RWPE1 (cell line): ENCODE measurements around the gene CREB3L2.

Experiments
- CTCF ChIA-PET: fragments of 350-600 bp; sonication (Branson Sonifier 250); formaldehyde crosslinking; extraction: SDS; loops from one replicate; lab custom pipeline; 2021; lab: Yijun Ruan, JAX
- POLR2A ChIA-PET: fragments of 400-600 bp; formaldehyde crosslinking; extraction: SDS; loops from one replicate; lab custom pipeline; 2020; ENCODE audit warnings: antibody characterized with exemption; ENCODE audit not compliant: low non-redundant PET; lab: Yijun Ruan, JAX
- DNase-seq: peaks from one replicate; pipeline ENCODE4 v3.0.0; 2012; ENCODE audit warnings: low spot score
- H3K27ac ChIP-seq: fragments of 450-650 bp; 2 replicates; pipeline ENCODE4 v1.5.1; 2017
- TF ChIP-seq, protein P1 (sequence below): fragments of 450-650 bp; conservative IDR thresholded peaks from 2 replicates; pipeline ENCODE4 v1.5.1; 2017; ENCODE audit warnings: low read depth, mild to moderate bottlenecking

CREB3L2 gene

DNA sequence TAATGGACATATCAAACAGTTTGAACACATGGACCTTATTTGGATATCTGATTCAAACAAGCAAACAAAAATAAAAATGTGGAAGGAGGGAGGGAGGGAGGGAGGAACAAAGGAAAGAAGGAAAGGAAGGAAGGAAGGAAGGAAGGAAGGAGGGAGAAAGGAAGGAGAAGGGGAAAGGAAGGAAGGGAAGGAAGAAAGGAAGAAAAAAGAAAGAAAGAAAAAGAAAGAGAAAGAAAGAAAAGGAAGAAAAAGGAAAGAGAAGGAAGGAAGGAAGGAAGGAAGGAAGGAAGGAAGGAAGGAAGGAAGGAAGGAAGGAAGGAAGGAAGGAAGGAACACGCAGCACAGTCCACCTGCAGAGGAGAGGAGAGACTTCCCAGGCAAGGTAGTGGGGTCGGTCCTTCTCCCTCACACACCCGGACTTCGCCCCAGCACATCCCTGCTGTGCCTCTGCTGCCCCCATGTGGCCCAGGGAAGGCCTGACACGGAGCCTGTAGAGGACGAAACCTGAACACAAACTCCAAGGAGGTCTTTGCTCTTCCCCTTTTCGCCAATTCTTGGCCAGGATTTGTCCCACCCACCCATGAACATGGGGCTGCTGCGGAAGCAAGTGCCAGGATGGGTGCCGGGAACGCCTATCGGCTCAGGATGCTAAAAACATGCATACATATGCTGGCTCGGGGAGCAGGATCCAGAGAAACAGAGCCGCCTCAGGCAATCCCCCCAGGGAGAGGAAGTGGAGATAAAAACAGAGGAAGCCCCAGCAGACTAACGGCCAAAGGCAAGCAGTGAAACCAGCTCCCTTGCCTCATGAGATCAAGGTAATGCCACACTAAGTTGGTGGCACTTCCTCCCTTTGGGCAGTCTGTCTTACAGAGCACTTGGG lies 102.8 kb downstream of the CREB3L2 start:
- POLR2A ChIA-PET: no interaction called here
- DNase-seq: peak; percentile 56
- TF ChIP-seq, protein P1, sequence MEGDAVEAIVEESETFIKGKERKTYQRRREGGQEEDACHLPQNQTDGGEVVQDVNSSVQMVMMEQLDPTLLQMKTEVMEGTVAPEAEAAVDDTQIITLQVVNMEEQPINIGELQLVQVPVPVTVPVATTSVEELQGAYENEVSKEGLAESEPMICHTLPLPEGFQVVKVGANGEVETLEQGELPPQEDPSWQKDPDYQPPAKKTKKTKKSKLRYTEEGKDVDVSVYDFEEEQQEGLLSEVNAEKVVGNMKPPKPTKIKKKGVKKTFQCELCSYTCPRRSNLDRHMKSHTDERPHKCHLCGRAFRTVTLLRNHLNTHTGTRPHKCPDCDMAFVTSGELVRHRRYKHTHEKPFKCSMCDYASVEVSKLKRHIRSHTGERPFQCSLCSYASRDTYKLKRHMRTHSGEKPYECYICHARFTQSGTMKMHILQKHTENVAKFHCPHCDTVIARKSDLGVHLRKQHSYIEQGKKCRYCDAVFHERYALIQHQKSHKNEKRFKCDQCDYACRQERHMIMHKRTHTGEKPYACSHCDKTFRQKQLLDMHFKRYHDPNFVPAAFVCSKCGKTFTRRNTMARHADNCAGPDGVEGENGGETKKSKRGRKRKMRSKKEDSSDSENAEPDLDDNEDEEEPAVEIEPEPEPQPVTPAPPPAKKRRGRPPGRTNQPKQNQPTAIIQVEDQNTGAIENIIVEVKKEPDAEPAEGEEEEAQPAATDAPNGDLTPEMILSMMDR: peak; percentile 97
- H3K27ac ChIP-seq: peak overlapping the region; percentile 7; the same call in 1 of the 2 replicates
- CTCF ChIA-PET: no interaction called here

DNA sequence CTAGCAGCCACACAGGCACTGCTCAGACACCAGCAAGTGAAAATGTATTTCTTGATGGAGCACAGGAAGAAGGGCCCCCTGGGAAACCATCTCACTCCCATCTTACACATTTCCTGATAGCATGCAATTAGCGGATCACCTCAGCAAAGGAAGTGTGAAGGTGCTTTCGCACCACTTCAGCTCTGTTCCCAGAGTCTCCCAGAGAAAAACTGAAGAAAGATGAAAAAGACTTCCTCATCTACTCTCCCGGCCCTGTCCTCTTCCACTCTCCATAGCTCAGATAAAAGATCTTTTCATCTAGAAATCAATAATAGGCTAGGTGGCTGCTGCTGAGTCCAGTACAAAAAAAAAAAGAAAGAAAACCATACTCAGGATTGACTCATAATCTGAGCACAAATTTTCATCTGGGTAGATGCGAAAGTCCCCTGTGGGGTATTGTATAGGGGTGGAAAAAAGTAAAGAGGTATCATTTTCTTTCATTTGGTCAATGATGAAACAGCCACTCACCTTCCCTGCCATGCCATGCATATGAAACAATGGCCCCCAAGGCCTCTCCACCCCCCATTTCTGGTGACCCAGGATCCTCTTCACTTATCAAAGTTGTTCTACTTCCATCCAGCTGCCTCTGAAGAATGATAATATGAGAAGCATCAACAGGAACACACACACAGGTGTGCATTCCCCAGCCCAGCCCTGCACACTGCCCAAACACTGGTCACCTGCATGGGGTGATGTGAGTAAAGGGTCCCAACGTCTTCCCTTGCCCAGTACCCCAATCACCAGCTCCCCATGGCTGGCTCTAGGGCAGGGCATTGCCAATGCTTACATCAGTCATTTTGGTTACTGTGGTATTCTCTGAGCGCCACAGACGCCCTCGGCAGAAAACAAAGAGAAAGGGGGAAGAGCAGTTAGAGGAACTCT lies 106.3 kb downstream of the CREB3L2 start:
- H3K27ac ChIP-seq: no peak overlapping the region
- POLR2A ChIA-PET: no interaction called here
- TF ChIP-seq, protein P1: no peak
- DNase-seq: no peak
- CTCF ChIA-PET: interaction anchor here (0.6 to 1.0 kb wide), 2 partner anchors 35 to 113 kb away, joined by 3 read pairs; no protein-coding TSS in a partner anchor

DNA sequence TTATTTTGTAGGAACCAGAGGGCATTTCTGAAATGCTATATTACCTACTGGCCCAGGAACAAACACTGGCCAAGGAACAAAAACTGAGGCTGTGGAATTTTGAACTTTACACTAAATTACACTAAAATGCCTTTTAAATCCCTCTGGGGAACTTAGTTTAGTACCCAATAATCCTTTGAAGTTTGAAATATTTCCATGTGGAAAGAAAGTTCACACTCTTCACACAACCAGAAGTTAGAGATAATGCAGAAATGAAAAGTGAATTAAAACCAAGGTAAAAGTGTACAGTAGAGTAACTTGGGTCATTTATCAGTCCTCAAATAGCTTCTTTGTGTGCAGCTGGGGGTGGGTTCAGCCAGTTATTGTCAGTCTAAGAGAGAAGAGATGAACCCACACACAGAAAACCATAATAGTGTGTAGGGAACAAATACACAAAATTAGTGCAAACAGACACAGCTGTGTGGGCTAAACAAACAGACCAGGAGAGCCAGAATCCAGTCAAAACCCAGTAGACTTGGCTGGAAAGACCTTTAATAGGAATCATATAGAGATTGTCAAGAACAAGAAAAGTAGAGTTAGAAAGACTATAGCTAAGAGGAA lies 108.6 kb downstream of the CREB3L2 start:
- CTCF ChIA-PET: interaction anchor here (1.1 kb wide), 1 partner anchor 109 kb away, joined by 3 read pairs; the partner anchor contains the start of gene CREB3L2

DNA sequence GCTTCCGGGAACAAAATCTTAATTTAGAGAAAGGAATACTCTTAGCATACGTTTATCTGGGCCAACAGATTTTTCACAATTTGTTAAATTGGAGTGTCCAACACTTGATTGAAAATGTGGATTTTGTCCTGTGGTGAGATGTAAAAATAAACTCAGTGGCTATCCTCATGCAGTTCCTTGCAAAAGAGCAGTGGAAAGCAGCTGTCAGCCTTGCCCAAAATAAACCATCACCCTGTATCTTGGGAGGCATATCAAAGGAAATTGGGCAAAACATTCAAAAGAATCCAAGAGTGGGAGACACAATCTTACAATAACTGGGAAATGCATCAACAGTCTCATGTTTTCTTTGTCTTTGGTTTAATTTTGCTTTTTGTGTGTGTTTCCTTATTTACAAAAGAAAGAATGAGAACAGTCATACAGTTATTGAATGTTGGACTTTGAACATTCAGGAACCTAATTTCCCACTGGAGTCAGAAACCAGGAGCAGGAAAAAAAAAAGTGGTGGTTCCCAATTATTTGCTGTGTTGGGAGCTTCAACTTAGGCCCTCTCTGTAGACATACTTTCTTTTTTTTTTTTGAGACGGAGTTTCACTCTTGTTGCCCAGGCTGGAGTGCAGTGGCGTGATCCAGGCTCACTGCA lies 110.8 kb downstream of the CREB3L2 start:
- TF ChIP-seq, protein P1: no peak
- ChIA-PET CTCF (no interaction called here), POLR2A (no interaction called here)
- DNase-seq: no peak
- no peak overlapping the region for H3K27ac ChIP-seq

More for the DNA sequence above, 108.6 kb downstream of the CREB3L2 start:
- TF ChIP-seq, protein P1: no peak
- no peak for DNase-seq
- POLR2A ChIA-PET: no interaction called here
- no peak overlapping the region for H3K27ac ChIP-seq

DNA sequence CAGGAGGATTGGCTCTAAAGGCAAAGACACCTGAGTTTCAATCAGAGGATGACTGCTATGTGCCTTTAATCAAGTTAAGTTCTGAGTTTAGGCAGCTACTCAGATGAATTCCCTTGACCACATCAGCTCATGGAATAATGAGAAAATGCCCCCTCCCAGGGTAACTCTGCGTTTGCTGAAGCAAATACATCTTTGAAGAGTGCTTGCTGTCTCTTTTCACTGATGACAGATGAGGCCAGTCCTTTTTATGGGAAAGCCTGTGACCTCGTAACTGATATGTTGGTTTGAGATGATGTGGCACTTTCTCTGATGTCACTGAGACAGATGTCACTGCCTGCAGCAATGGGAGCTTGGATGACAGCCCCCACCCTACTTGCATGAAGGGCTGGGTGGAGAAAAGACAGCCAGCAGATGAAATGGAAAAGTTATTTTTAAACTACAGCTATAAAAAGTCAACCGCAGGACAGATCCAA lies 111.4 kb downstream of the CREB3L2 start:
- DNase-seq: no peak
- H3K27ac ChIP-seq: no peak overlapping the region
- ChIA-PET POLR2A (no interaction called here), CTCF (no interaction called here)
- TF ChIP-seq, protein P1: no peak
